Measurements from ENCODE around the gene AEN. TPM values are rescaled to one million over a fixed set of nuclear protein-coding genes. Genes with fewer than 3 reads are reported as not detected.

AEN gene
- polyA plus RNA-seq, 4 donors, result 5.4 to 16.8 (median 11.3) TPM

- H3K4me3 ChIP-seq (ENCODE audit: low read depth in 1 of 3, low read length in 3 of 3), result no peak overlapping the region
- 72 to 94% (median 82%) methylated on average over 5 of the region's 5 CpGs for WGBS, 3 donors
- FAIRE-seq (no peak), DNase-seq (no peak)
- peaks cover 10 to 18% (median 15%) of the 10 kb centered on the region in 3 donors for H3K4me1 ChIP-seq (ENCODE audit: control insufficient read depth in 3 of 3, insufficient read depth in 2 of 3, low read depth in 1 of 3, low read length in 2 of 3)
- peaks cover 0 to 8% (median 3%) of the 10 kb centered on the region in 3 donors for H3K36me3 ChIP-seq (ENCODE audit: control insufficient read depth in 3 of 3, insufficient read depth in 2 of 3, low read depth in 1 of 3, low read length in 3 of 3)
- peak overlapping the region in 1 of 3 donors; percentile 88 for H3K27ac ChIP-seq (ENCODE audit: low read depth in 1 of 3, low read length in 2 of 3)
- no peaks in the 10 kb centered on the region for H3K9me3 ChIP-seq (ENCODE audit: control insufficient read depth in 2 of 2, insufficient read depth in 1 of 2, low read depth in 1 of 2, low read length in 1 of 2)
- H3K27me3 ChIP-seq (ENCODE audit: control insufficient read depth in 3 of 3, insufficient read depth in 3 of 3, low read length in 3 of 3), result no peaks in the 10 kb centered on the region
These were observed 25.8 kb downstream of the AEN start for GRCh38 chr15:88646951-88647350.

GRCh38 chr15:88647351-88648105, 26.4 kb downstream of the AEN start:
- 48 to 80% (median 67%) methylated on average over 10 to 11 of the region's 11 CpGs for WGBS, 3 donors
- FAIRE-seq, result no peak
- Histone ChIP-seq H3K27me3 (ENCODE audit: control insufficient read depth in 3 of 3, insufficient read depth in 3 of 3, low read length in 3 of 3) (no peaks in the 10 kb centered on the region), H3K27ac (ENCODE audit: low read depth in 1 of 3, low read length in 2 of 3) (peak overlapping the region in 2 of 3 donors; percentile 85 to 88), H3K4me1 (ENCODE audit: control insufficient read depth in 3 of 3, insufficient read depth in 2 of 3, low read depth in 1 of 3, low read length in 2 of 3) (peaks cover 10 to 18% (median 15%) of the 10 kb centered on the region in 3 donors), H3K4me3 (ENCODE audit: low read depth in 1 of 3, low read length in 3 of 3) (no peak overlapping the region), H3K36me3 (ENCODE audit: control insufficient read depth in 3 of 3, insufficient read depth in 2 of 3, low read depth in 1 of 3, low read length in 3 of 3) (peaks cover 0 to 8% (median 3%) of the 10 kb centered on the region in 3 donors), H3K9me3 (ENCODE audit: control insufficient read depth in 2 of 2, insufficient read depth in 1 of 2, low read depth in 1 of 2, low read length in 1 of 2) (no peaks in the 10 kb centered on the region)
- no peak for DNase-seq

- peak overlapping the region; percentile 52 to 88 (median 85) for H3K27ac ChIP-seq (ENCODE audit: low read depth in 1 of 3, low read length in 2 of 3)
These were observed 27.4 kb downstream of the AEN start for GRCh38 chr15:88648357-88649214.

GRCh38 chr15:88649286-88649733, 28.2 kb downstream of the AEN start:
- Histone ChIP-seq H3K4me1 (ENCODE audit: control insufficient read depth in 3 of 3, insufficient read depth in 2 of 3, low read depth in 1 of 3, low read length in 2 of 3) (peaks cover 10 to 18% (median 15%) of the 10 kb centered on the region in 3 donors), H3K27me3 (ENCODE audit: control insufficient read depth in 3 of 3, insufficient read depth in 3 of 3, low read length in 3 of 3) (no peaks in the 10 kb centered on the region), H3K9me3 (ENCODE audit: control insufficient read depth in 2 of 2, insufficient read depth in 1 of 2, low read depth in 1 of 2, low read length in 1 of 2) (no peaks in the 10 kb centered on the region), H3K36me3 (ENCODE audit: control insufficient read depth in 3 of 3, insufficient read depth in 2 of 3, low read depth in 1 of 3, low read length in 3 of 3) (peaks cover 0 to 8% (median 3%) of the 10 kb centered on the region in 3 donors), H3K4me3 (ENCODE audit: low read depth in 1 of 3, low read length in 3 of 3) (no peak overlapping the region), H3K27ac (ENCODE audit: low read depth in 1 of 3, low read length in 2 of 3) (peak overlapping the region; percentile 52 to 88 (median 85))
- FAIRE-seq (no peak), DNase-seq (no peak)
- 37 to 46% (median 38%) methylated on average over 12 of the region's 12 CpGs for WGBS, 3 donors

More at GRCh38 chr15:88648357-88649214, 27.4 kb downstream of the AEN start:
- Histone ChIP-seq H3K27me3 (ENCODE audit: control insufficient read depth in 3 of 3, insufficient read depth in 3 of 3, low read length in 3 of 3) (no peaks in the 10 kb centered on the region), H3K9me3 (ENCODE audit: control insufficient read depth in 2 of 2, insufficient read depth in 1 of 2, low read depth in 1 of 2, low read length in 1 of 2) (no peaks in the 10 kb centered on the region), H3K4me3 (ENCODE audit: low read depth in 1 of 3, low read length in 3 of 3) (no peak overlapping the region), H3K4me1 (ENCODE audit: control insufficient read depth in 3 of 3, insufficient read depth in 2 of 3, low read depth in 1 of 3, low read length in 2 of 3) (peaks cover 10 to 18% (median 15%) of the 10 kb centered on the region in 3 donors), H3K36me3 (ENCODE audit: control insufficient read depth in 3 of 3, insufficient read depth in 2 of 3, low read depth in 1 of 3, low read length in 3 of 3) (peaks cover 0 to 8% (median 3%) of the 10 kb centered on the region in 3 donors)
- WGBS, 3 donors, result 12 to 66% (median 31%) methylated on average over 12 of the region's 12 CpGs
- FAIRE-seq (no peak), DNase-seq (peak; percentile 84 to 88)

- Histone ChIP-seq H3K4me3 (ENCODE audit: low read depth in 1 of 3, low read length in 3 of 3) (no peak overlapping the region), H3K4me1 (ENCODE audit: control insufficient read depth in 3 of 3, insufficient read depth in 2 of 3, low read depth in 1 of 3, low read length in 2 of 3) (peaks cover 10 to 18% (median 15%) of the 10 kb centered on the region in 3 donors), H3K27me3 (ENCODE audit: control insufficient read depth in 3 of 3, insufficient read depth in 3 of 3, low read length in 3 of 3) (no peaks in the 10 kb centered on the region), H3K27ac (ENCODE audit: low read depth in 1 of 3, low read length in 2 of 3) (peak overlapping the region in 2 of 3 donors; percentile 9 to 85), H3K36me3 (ENCODE audit: control insufficient read depth in 3 of 3, insufficient read depth in 2 of 3, low read depth in 1 of 3, low read length in 3 of 3) (peaks cover 0 to 8% (median 3%) of the 10 kb centered on the region in 3 donors), H3K9me3 (ENCODE audit: control insufficient read depth in 2 of 2, insufficient read depth in 1 of 2, low read depth in 1 of 2, low read length in 1 of 2) (no peaks in the 10 kb centered on the region)
- WGBS, 3 donors, result 83 to 91% (median 83%) methylated on average over 23 of the region's 23 CpGs
- no peak for DNase-seq
- FAIRE-seq, result no peak
These were observed 28.8 kb downstream of the AEN start for GRCh38 chr15:88649753-88650551.

GRCh38 chr15:88650556-88650955, 29.4 kb downstream of the AEN start:
- DNase-seq, result no peak
- 96 to 98% (median 97%) methylated on average over 12 of the region's 12 CpGs for WGBS, 3 donors
- Histone ChIP-seq H3K4me3 (ENCODE audit: low read depth in 1 of 3, low read length in 3 of 3) (no peak overlapping the region), H3K27me3 (ENCODE audit: control insufficient read depth in 3 of 3, insufficient read depth in 3 of 3, low read length in 3 of 3) (no peaks in the 10 kb centered on the region), H3K27ac (ENCODE audit: low read depth in 1 of 3, low read length in 2 of 3) (no peak overlapping the region), H3K4me1 (ENCODE audit: control insufficient read depth in 3 of 3, insufficient read depth in 2 of 3, low read depth in 1 of 3, low read length in 2 of 3) (peaks cover 10 to 18% (median 15%) of the 10 kb centered on the region in 3 donors), H3K36me3 (ENCODE audit: control insufficient read depth in 3 of 3, insufficient read depth in 2 of 3, low read depth in 1 of 3, low read length in 3 of 3) (peaks cover 0 to 7% (median 3%) of the 10 kb centered on the region in 3 donors), H3K9me3 (ENCODE audit: control insufficient read depth in 2 of 2, insufficient read depth in 1 of 2, low read depth in 1 of 2, low read length in 1 of 2) (no peaks in the 10 kb centered on the region)
- FAIRE-seq, result no peak

GRCh38 chr15:88651136-88651732, 30.1 kb downstream of the AEN start:
- Histone ChIP-seq H3K36me3 (ENCODE audit: control insufficient read depth in 3 of 3, insufficient read depth in 2 of 3, low read depth in 1 of 3, low read length in 3 of 3) (peaks cover 0 to 3% (median 3%) of the 10 kb centered on the region in 3 donors), H3K9me3 (ENCODE audit: control insufficient read depth in 2 of 2, insufficient read depth in 1 of 2, low read depth in 1 of 2, low read length in 1 of 2) (no peaks in the 10 kb centered on the region), H3K27me3 (ENCODE audit: control insufficient read depth in 3 of 3, insufficient read depth in 3 of 3, low read length in 3 of 3) (no peaks in the 10 kb centered on the region), H3K4me3 (ENCODE audit: low read depth in 1 of 3, low read length in 3 of 3) (no peak overlapping the region), H3K27ac (ENCODE audit: low read depth in 1 of 3, low read length in 2 of 3) (no peak overlapping the region), H3K4me1 (ENCODE audit: control insufficient read depth in 3 of 3, insufficient read depth in 2 of 3, low read depth in 1 of 3, low read length in 2 of 3) (peaks cover 10 to 18% (median 13%) of the 10 kb centered on the region in 3 donors)
- 78 to 85% (median 82%) methylated on average over 7 of the region's 7 CpGs for WGBS, 3 donors
- FAIRE-seq (no peak), DNase-seq (no peak)

Data from small intestine (tissue), 7 donors.